Measurements from ENCODE around the gene GATA5.

Gene GATA5

DNA sequence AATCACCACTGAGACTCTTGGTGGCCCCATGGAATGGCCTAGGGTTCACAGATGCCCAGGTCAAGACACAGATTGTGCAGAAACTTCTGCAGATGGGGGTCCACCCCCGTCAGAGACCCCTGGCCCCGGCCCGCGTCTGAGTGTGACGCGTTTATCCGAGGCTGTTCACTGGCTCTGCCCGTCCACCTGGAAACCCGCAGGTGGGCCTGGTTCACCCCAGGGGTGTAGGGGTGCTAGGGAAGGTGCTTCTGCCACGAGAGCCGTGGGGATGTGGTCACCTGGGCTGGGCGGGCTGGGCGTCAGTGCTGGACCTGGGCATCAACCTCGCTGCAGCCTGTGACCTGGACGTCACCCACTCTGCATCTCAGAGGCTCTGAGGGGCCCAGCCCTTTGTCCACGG, 39.5 kb upstream of the GATA5 start:
- Histone ChIP-seq H3K36me3 (ENCODE audit: control insufficient read depth, insufficient read depth, low read length, severe bottlenecking) (no peaks in the 10 kb centered on the region), H3K4me3 (ENCODE audit: low read length) (no peak overlapping the region), H3K4me1 (ENCODE audit: control insufficient read depth, insufficient read depth, low read length) (no peaks in the 10 kb centered on the region), H3K9ac (ENCODE audit: low read length) (no peak overlapping the region), H3K27me3 (replicated peaks; ENCODE audit: control insufficient read depth, insufficient read depth, low read length) (peaks cover 64% of the 10 kb centered on the region), H3K9me3 (ENCODE audit: control insufficient read depth, low read length) (no peaks in the 10 kb centered on the region)
- DNase-seq (ENCODE audit: low read depth): no peak

GRCh38 chr20:62513991-62514390, 38.2 kb upstream of the GATA5 start:
- H3K27me3 ChIP-seq (replicated peaks; ENCODE audit: control insufficient read depth, insufficient read depth, low read length): peaks cover 60% of the 10 kb centered on the region
- no peaks in the 10 kb centered on the region for H3K36me3 ChIP-seq (ENCODE audit: control insufficient read depth, insufficient read depth, low read length, severe bottlenecking)
- no peak overlapping the region for H3K4me3 ChIP-seq (ENCODE audit: low read length)
- H3K4me1 ChIP-seq (ENCODE audit: control insufficient read depth, insufficient read depth, low read length): no peaks in the 10 kb centered on the region
- no peaks in the 10 kb centered on the region for H3K9me3 ChIP-seq (ENCODE audit: control insufficient read depth, low read length)
- DNase-seq (ENCODE audit: low read depth): no peak
- H3K9ac ChIP-seq (ENCODE audit: low read length): no peak overlapping the region

DNA sequence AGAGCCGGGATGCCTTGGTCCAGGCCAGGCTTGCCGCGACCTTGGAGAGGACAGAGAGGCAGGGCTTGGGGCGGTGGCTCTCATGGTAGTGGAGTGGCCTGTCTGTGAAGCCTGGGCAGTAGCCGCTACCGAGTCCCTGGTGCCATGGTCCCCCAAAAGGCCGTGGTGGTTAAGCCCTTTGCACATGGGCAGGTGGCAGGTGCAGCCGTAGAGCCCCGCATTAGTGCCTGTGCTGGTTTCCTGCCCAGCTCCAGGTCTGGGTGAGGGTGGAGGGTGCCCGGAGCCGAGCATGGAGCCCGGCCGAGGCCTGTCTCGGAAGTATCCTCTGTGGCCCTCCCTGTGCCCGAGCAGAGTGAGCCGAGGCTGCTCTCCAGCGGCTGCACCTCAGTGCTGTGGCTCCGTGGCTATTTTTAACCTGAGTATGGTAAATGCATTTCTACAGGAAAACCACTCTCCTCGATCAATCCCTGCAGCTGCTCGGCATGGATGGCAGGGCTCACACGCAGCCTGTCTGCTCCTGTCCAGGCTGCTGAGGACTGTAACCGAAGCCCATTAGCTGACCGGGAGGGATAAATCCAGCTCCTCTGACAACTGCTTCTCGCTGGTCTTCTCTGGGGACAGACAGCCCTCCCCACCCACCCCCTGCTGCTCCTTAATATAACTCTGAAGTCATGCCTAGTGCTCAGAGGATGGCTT, 36.3 kb upstream of the GATA5 start:
- no peaks in the 10 kb centered on the region for H3K36me3 ChIP-seq (ENCODE audit: control insufficient read depth, insufficient read depth, low read length, severe bottlenecking)

GRCh38 chr20:62511300-62511914, 35.6 kb upstream of the GATA5 start:
- Histone ChIP-seq H3K4me3 (ENCODE audit: low read length) (no peak overlapping the region), H3K27me3 (replicated peaks; ENCODE audit: control insufficient read depth, insufficient read depth, low read length) (peaks cover 51% of the 10 kb centered on the region), H3K4me1 (ENCODE audit: control insufficient read depth, insufficient read depth, low read length) (no peaks in the 10 kb centered on the region), H3K36me3 (ENCODE audit: control insufficient read depth, insufficient read depth, low read length, severe bottlenecking) (no peaks in the 10 kb centered on the region), H3K9me3 (ENCODE audit: control insufficient read depth, low read length) (no peaks in the 10 kb centered on the region), H3K9ac (ENCODE audit: low read length) (no peak overlapping the region)
- no peak for DNase-seq (ENCODE audit: low read depth)

More for the DNA sequence above, 36.3 kb upstream of the GATA5 start:
- Histone ChIP-seq H3K27me3 (replicated peaks; ENCODE audit: control insufficient read depth, insufficient read depth, low read length) (peaks cover 56% of the 10 kb centered on the region), H3K9me3 (ENCODE audit: control insufficient read depth, low read length) (no peaks in the 10 kb centered on the region), H3K4me1 (ENCODE audit: control insufficient read depth, insufficient read depth, low read length) (no peaks in the 10 kb centered on the region), H3K4me3 (ENCODE audit: low read length) (no peak overlapping the region), H3K9ac (ENCODE audit: low read length) (no peak overlapping the region)
- DNase-seq (ENCODE audit: low read depth): no peak

DNA sequence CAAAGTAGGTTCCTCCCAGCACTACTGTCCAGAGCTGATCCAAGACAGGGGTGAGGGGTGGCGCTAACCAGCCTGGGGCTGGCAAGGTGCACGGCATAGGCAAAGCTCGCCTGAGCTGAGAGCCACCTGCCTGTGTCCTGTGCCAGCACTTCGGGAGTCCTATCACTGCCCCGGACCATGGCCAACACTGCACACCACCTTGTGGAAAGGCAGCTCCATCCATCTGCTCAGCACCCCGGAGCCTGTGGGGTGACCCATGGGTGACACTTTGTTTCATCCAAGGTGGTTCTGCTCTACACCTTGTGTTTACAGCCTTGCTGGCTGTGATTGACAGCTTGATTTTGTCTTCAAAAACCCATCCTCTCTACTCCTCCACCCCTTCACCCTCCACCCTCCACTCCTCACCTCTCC, 32.9 kb upstream of the GATA5 start:
- Histone ChIP-seq H3K9ac (ENCODE audit: low read length) (no peak overlapping the region), H3K36me3 (ENCODE audit: control insufficient read depth, insufficient read depth, low read length, severe bottlenecking) (no peaks in the 10 kb centered on the region), H3K9me3 (ENCODE audit: control insufficient read depth, low read length) (no peaks in the 10 kb centered on the region), H3K4me1 (ENCODE audit: control insufficient read depth, insufficient read depth, low read length) (no peaks in the 10 kb centered on the region), H3K4me3 (ENCODE audit: low read length) (no peak overlapping the region), H3K27me3 (replicated peaks; ENCODE audit: control insufficient read depth, insufficient read depth, low read length) (peaks cover 37% of the 10 kb centered on the region)
- no peak for DNase-seq (ENCODE audit: low read depth)

DNA sequence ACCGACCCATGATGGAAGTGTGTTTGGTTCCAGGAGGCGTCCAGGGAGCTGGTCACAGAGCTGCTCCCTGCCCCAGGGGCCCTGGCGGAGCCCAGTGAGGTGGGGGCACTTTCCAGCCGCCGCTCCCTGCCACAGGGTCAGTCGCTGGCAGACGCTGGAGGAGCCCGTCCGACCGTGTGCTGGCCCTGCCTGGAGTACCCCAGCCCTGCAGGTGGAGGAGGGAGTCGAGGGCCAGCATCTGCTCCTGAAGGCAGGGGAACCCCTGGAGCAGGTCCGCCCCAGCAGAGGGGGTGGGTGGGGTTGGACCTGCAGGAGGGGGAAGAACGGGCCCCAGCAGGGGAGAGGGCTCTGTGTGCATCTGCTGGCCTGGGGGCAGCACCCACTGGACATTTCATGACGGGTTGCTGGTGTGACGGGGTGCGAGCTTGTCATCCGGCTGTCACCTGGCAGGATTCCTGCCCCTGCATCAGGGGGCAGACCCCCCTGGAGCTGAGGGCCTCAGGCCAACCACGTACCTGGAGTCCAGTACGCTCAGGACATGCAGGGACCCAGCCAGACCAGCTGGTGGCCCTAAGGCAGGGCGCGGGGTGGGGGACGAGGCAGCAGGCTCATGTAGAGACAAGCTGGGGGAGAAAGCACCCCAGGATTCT, 32.3 kb upstream of the GATA5 start:
- Histone ChIP-seq H3K9me3 (ENCODE audit: control insufficient read depth, low read length) (no peaks in the 10 kb centered on the region), H3K4me3 (ENCODE audit: low read length) (no peak overlapping the region), H3K4me1 (ENCODE audit: control insufficient read depth, insufficient read depth, low read length) (no peaks in the 10 kb centered on the region), H3K9ac (ENCODE audit: low read length) (no peak overlapping the region), H3K36me3 (ENCODE audit: control insufficient read depth, insufficient read depth, low read length, severe bottlenecking) (no peaks in the 10 kb centered on the region), H3K27me3 (replicated peaks; ENCODE audit: control insufficient read depth, insufficient read depth, low read length) (peaks cover 35% of the 10 kb centered on the region)
- no peak for DNase-seq (ENCODE audit: low read depth)

DNA sequence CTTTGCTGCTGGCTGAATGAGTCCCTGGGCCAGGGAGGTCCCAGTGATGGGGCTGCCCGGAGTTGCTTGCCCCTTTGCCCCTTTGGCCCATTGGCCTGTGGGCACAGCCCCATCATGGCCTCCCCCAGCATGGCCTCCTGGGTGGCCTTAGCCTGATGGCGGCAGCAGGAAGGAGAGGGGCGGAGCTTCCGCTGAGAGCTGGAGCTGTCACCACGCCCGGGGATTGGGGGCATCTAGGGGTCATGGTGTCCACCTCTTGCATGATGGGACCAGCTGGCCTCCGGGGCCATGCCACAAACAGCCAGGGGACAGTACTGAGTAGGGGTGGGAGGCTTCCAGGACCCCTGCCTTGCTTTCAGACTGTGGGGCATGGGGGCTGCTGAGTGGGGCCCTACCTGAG, 31.5 kb upstream of the GATA5 start:
- Histone ChIP-seq H3K27me3 (replicated peaks; ENCODE audit: control insufficient read depth, insufficient read depth, low read length) (peaks cover 29% of the 10 kb centered on the region), H3K36me3 (ENCODE audit: control insufficient read depth, insufficient read depth, low read length, severe bottlenecking) (no peaks in the 10 kb centered on the region), H3K9me3 (ENCODE audit: control insufficient read depth, low read length) (no peaks in the 10 kb centered on the region), H3K4me3 (ENCODE audit: low read length) (no peak overlapping the region), H3K9ac (ENCODE audit: low read length) (no peak overlapping the region), H3K4me1 (ENCODE audit: control insufficient read depth, insufficient read depth, low read length) (no peaks in the 10 kb centered on the region)
- no peak for DNase-seq (ENCODE audit: low read depth)

DNA sequence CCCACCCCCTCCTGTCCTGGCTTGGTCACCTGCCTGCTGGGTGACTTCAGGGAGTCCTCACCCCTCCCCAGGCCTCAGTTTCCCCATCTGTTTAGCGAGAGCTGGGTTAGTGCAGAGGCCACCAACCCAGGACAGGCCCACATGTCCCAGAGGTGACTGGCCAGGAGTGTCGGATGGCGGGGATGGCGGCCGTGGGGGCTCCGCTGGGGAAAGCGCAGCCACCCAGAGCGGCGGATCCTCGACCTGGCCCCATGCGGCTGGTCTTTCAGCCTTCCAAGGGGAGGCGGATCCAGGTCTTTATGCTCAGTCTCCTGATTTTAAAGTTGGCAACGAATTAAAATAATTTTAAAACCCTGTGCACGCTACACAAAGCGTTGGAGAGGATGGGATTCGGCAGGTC, 31.0 kb upstream of the GATA5 start:
- no peaks in the 10 kb centered on the region for H3K9me3 ChIP-seq (ENCODE audit: control insufficient read depth, low read length)
- no peaks in the 10 kb centered on the region for H3K36me3 ChIP-seq (ENCODE audit: control insufficient read depth, insufficient read depth, low read length, severe bottlenecking)
- no peak overlapping the region for H3K4me3 ChIP-seq (ENCODE audit: low read length)
- H3K4me1 ChIP-seq (ENCODE audit: control insufficient read depth, insufficient read depth, low read length): no peaks in the 10 kb centered on the region
- no peak for DNase-seq (ENCODE audit: low read depth)
- peaks cover 24% of the 10 kb centered on the region for H3K27me3 ChIP-seq (replicated peaks; ENCODE audit: control insufficient read depth, insufficient read depth, low read length)
- no peak overlapping the region for H3K9ac ChIP-seq (ENCODE audit: low read length)

GRCh38 chr20:62506087-62506486, 30.3 kb upstream of the GATA5 start:
- no peaks in the 10 kb centered on the region for H3K36me3 ChIP-seq (ENCODE audit: control insufficient read depth, insufficient read depth, low read length, severe bottlenecking)

GRCh38 chr20:62505337-62506045, 29.7 kb upstream of the GATA5 start:
- no peak overlapping the region for H3K9ac ChIP-seq (ENCODE audit: low read length)
- no peaks in the 10 kb centered on the region for H3K36me3 ChIP-seq (ENCODE audit: control insufficient read depth, insufficient read depth, low read length, severe bottlenecking)
- H3K4me1 ChIP-seq (ENCODE audit: control insufficient read depth, insufficient read depth, low read length): no peaks in the 10 kb centered on the region
- H3K4me3 ChIP-seq (ENCODE audit: low read length): no peak overlapping the region
- H3K9me3 ChIP-seq (ENCODE audit: control insufficient read depth, low read length): no peaks in the 10 kb centered on the region
- no peak for DNase-seq (ENCODE audit: low read depth)
- peaks cover 13% of the 10 kb centered on the region for H3K27me3 ChIP-seq (replicated peaks; ENCODE audit: control insufficient read depth, insufficient read depth, low read length)

More at GRCh38 chr20:62506087-62506486, 30.3 kb upstream of the GATA5 start:
- Histone ChIP-seq H3K9ac (ENCODE audit: low read length) (no peak overlapping the region), H3K4me3 (ENCODE audit: low read length) (no peak overlapping the region), H3K9me3 (ENCODE audit: control insufficient read depth, low read length) (no peaks in the 10 kb centered on the region), H3K4me1 (ENCODE audit: control insufficient read depth, insufficient read depth, low read length) (no peaks in the 10 kb centered on the region), H3K27me3 (replicated peaks; ENCODE audit: control insufficient read depth, insufficient read depth, low read length) (peaks cover 17% of the 10 kb centered on the region)
- no peak for DNase-seq (ENCODE audit: low read depth)

DNA sequence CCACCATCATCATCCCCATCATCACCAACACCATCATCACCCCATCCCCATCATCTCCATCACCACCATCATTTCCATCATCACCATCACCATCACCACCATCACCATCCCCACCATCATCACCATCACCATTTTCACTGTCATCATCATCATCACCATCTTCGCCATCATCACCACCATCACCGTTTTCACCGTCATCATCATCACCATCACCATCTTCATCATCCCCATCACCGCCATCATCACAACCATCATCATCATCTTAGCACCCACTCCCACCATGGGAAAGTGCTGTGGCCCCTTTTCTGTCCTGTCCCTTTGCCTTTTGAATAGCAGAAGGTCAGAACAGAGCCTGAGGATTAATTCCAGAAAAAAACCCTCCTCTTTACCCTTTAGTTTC, 28.5 kb upstream of the GATA5 start:
- Histone ChIP-seq H3K27me3 (replicated peaks; ENCODE audit: control insufficient read depth, insufficient read depth, low read length) (peaks cover 21% of the 10 kb centered on the region), H3K9ac (ENCODE audit: low read length) (no peak overlapping the region), H3K4me1 (ENCODE audit: control insufficient read depth, insufficient read depth, low read length) (no peaks in the 10 kb centered on the region), H3K9me3 (ENCODE audit: control insufficient read depth, low read length) (no peaks in the 10 kb centered on the region), H3K36me3 (ENCODE audit: control insufficient read depth, insufficient read depth, low read length, severe bottlenecking) (no peaks in the 10 kb centered on the region), H3K4me3 (ENCODE audit: low read length) (no peak overlapping the region)
- no peak for DNase-seq (ENCODE audit: low read depth)

All from adipocyte (in vitro differentiated cells).